Astrocyte (in vitro differentiated cells and primary cell): ENCODE measurements around the gene PRR5L.

ENCODE experiments used
- CTCF ChIP-seq: IDR thresholded peaks from 2 replicates; pipeline ENCODE4 v1.5.1; 2011; ENCODE audit warnings: low read depth, mild to moderate bottlenecking, inconsistent platforms, low read length, moderate library complexity; ENCODE audit not compliant: insufficient read depth
- EZH2 ChIP-seq: IDR thresholded peaks from 2 replicates; pipeline ENCODE4 v1.6.1; 2012; ENCODE audit warnings: mild to moderate bottlenecking, low read length, inconsistent platforms; ENCODE audit not compliant: insufficient read depth

GRCh38 chr11:36271794-36272407 lies 24.2 kb upstream of the PRR5L start:
- TF ChIP-seq CTCF (no peak), EZH2 (no peak)
